HL-60/S4 treated with retinoic acid at 250 ng/mL for 4 days and 3 days (cell line): Measurements from ENCODE around the gene AKR1E2.

Experiments
- in situ Hi-C: fragments of 300-500 bp; cut with MboI; formaldehyde crosslinking; loops from 2 replicates; pipeline ENCODE4 v1.7.0; 2022; ENCODE audit warnings: low sequenced_read_pairs

The AKR1E2 gene

DNA sequence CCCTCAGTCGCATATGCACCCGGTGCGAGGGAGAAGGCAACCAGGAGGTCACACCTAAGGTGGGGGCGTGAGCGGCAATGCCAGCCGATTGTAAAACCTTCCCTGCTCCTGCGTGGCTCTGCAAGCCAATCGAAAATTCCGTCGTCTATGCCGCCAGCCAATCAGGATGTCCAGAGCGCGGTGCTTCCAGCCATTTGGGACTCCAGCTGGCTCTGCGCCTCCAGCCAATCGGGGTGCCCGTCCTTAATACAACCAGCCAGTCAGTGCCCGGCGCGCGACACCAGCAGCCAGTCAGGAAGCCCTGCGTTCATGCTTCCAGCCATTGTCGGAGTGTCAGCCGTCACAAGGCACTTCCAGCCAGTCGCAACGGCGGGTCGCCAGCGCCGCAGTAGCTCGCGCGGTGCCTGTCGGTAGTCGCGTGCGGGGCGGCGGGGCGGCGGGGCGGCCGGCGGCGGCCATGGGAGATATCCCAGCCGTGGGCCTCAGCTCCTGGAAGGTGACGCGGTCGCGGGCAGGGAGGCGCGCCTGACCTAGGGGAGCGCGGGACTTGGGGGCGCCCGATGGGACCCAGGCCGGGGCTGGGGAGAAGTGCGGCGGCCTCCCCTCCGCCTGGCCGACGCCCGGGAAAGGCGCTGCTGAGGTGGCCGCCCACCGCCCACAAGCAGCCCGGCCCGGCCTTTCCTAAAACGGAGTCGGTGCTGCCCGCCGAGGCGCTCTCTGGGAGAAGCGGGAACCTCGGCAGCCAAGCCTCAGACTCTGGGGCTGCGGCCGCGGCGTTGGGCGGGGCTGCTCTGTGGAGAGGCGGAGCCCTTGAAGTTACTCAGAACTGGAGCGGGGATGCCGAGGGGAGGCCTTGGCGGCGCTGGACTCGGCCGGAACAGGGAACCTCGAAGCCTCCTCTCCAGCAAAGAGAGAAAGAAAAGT is at the start of gene AKR1E2:
TSS of gene AKR1E2 (plus strand) at position 340 of the 924 bp plus-strand sequence. CDS start at position 458, 118 bp downstream.
- in situ Hi-C loops: loop anchor here (25.0 kb wide), 2 partner anchors 561 to 786 kb away; no protein-coding TSS in a partner anchor

DNA sequence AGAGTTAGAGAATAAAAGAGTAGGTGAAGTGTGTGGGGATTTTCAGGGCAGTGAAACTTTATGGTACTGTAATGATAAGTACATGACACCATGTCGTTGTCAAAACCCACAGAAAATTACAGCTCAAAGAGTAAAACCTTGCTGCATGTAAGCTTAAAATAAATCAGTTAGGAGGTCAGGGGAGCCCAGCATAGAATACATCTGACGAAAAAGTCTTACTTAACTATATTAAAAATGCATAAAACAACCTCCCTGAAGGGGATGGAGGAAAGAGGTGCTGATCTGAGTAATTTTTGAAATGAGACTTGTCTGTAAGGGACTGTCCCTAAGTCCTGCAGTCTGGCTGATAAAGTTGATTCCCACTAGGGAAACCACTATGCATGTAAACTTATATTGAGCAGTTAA is 49.8 kb upstream of the AKR1E2 start:
- in situ Hi-C loops: no loop called here

DNA sequence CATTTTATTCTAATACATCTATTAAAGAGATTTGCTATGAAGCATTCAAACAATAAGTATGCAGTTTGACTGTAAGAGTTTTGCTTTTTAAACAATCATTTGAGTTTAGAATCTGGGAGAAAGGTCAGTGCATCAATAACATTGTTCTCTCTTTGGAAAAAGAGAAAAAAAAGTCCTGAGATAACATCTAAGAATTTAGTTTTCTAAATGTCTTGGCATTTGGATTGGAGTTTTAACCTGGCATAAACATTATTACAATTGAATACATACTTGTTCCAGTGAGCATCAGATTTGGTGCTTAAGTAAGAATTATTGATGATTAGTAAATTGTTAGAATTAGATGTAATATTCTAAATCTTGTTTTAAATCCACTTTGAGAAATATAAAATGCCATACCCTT is 47.2 kb upstream of the AKR1E2 start:
- in situ Hi-C loops: no loop called here

- in situ Hi-C loops: no loop called here
Measured at GRCh38 chr10:4780091-4780490, 45.9 kb upstream of the AKR1E2 start.

DNA sequence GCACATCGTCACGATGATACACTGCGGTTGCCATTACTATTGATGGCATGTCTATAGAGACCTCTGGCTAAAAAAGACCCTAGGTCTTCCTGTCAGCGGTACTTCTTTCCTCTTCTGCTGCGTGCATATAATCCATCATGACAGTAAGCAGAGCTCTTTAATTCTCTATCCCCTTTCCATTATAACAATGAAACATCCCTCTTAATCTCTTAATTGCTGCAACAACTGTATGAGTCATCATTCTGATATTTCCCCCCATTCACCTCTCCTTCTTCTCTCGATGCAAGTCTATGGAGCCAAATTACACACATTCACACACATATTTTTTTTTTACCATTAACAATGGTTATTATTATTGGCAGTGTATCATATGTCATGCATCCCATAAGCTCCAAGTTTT is 45.2 kb upstream of the AKR1E2 start:
- in situ Hi-C loops: no loop called here

DNA sequence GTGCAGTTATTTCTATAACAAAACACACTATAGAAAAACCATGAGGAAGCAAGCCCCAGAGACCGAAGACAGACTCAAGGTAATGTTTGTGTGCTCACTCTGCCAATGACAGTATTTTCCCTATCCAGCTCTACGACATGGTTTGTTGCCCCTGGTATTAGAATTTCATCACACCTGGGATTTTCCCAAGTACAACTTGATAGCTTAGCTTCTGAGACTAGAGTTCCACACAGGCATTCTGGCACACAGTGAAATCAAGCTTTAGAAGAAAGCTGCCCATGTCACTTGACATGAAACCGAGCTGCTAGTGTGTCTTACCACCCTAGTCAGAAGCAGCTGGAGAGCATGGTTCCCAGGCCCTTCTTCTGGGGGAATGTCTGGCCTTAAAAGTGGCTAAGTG is 44.1 kb upstream of the AKR1E2 start:
- in situ Hi-C loops: no loop called here

DNA sequence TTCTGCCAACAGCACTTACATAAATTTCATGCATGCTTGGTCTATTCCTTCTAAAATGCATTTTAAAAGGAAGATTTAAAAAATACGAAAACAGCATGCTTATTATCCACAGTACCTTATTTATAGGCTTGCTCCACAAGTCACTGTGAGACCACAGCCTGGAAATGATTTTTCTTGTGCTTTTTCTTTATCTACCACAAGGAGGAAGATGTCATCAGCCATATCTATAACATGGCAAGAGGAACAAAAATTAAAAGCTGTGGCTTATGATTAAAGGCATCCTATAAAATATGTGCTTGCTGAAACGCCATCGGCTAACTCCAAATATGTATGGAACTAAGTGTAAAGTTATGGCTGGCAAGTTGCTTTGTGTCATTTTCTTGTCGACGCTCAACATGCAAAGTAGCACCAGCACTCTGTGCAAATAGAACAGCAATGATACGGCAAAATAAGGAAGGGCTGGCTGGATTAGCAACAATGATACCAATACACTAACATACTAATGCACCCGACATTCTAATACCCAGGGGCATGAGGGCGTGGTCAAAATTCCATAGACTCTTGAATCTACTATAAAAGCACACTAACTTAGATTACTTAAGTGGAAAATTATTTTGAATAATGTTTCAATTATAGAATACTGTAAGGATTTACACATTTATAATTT is 41.2 kb upstream of the AKR1E2 start:
- in situ Hi-C loops: no loop called here

GRCh38 chr10:4786043-4786839 is 39.8 kb upstream of the AKR1E2 start:
- in situ Hi-C loops: no loop called here

DNA sequence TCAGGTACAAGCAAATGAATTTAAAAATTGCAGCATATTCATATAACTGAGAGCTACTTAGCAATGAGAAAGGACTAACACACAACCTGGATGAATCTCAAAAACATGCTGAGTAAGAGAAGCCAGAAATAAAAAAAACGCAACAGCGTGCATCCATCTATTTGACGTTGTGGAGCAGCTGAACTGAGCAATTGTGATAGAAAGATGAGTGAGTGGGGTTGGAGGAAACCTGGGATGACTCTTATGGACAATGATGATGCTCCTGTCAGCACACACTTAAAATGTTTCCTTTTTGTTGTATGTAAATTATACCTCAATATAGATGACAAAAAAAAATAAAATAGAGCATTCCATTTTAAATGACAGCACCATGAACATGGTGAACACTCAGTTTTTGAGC is 36.0 kb upstream of the AKR1E2 start:
- in situ Hi-C loops: no loop called here

DNA sequence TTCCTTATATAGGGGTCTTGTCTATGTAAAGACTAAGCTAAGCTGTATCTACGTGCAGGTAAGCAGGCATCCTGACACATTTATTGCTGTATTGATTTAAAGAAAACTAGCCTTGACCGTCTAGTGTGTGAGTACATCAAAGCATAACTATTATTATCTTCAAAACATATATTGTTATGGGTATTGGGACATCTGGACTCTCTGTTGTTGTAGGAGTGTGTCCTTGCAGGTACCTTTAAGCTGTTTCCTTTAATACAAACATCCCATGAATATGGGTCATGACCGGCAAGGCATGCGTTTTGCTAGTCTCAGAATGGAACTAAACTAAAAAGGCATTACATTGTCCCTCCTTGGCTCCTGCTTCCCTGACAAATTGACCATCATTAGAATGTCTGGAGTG is 35.1 kb upstream of the AKR1E2 start:
- in situ Hi-C loops: no loop called here

- in situ Hi-C loops: no loop called here
Measured at GRCh38 chr10:4792381-4792780, 33.6 kb upstream of the AKR1E2 start.

DNA sequence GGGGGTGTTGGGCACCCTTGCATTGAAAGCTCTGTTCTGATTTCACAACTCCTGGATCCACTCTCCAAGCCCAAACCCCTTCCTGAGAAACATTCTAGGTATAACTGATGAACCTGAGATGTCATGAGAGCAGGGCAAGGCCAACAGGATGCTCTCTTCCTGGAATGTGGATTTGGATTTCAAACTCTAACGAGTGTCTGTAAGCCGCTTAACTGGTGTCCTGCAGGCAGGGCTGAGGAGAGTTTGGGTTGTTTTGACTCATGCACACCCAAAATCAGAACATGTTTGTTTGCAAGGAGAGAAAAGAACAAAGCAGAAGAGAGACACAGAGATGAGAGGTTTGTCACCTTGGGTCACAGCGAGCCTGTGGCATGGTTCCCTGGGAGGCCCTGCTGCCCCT is 24.6 kb upstream of the AKR1E2 start:
- in situ Hi-C loops: no loop called here

DNA sequence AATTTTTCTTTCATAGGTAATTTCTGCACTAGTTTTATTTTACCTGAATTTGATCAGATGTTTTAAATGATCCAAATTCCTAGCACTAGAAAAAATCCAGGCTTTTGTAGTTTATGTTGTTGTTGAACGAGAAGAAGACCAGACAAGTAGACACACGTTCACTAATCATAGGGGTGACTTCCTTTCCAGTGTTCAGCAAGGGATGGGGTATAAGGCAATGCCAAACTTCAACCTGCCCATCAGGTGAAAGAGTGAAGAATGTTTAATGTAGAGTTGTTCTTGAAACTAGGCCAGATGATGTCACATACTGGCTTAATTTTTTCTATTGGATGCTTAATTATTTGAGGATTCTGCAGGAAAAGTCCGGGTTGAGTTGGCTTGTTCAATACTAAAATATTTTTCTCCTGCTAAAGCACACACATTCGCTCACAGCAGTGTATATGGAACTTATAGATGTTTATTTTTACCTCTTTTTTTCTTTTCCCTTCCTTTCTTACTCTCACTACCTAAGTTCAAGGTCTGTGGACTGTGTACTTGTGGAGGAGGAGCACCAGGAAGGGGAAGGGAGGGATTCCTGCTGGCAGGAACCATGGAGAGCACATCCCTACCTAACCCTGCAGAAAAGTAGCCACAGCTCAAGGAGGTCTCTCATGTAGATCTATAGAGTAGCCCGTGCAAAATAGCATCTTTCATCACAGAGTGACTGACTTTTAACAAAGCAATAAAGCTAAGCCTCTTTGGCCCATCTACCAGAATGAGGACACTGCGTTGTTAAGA is 23.1 kb upstream of the AKR1E2 start:
- in situ Hi-C loops: no loop called here

DNA sequence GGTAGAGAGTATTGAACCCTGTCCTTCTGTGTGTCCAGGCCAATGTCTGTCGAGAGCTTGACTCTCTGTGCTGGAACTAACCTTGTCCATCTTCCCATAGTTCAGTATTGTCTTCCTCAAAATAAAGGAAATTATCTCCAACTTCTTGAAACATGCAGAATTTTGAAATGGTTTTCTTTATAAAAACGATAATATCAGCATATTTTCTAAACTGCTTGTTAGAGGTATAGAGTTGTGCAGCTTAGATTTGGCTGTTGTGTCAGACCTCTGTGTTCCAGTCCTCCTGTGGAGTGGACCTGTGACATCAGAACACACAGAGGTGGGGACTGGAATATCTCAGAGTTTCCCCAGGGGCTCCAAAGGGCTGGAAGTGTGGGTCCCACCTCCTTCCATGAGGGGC is 22.2 kb upstream of the AKR1E2 start:
- in situ Hi-C loops: no loop called here

- in situ Hi-C loops: no loop called here
Measured at GRCh38 chr10:4804465-4804864, 21.5 kb upstream of the AKR1E2 start.

- in situ Hi-C loops: no loop called here
Measured at GRCh38 chr10:4806534-4806933, 19.5 kb upstream of the AKR1E2 start.

DNA sequence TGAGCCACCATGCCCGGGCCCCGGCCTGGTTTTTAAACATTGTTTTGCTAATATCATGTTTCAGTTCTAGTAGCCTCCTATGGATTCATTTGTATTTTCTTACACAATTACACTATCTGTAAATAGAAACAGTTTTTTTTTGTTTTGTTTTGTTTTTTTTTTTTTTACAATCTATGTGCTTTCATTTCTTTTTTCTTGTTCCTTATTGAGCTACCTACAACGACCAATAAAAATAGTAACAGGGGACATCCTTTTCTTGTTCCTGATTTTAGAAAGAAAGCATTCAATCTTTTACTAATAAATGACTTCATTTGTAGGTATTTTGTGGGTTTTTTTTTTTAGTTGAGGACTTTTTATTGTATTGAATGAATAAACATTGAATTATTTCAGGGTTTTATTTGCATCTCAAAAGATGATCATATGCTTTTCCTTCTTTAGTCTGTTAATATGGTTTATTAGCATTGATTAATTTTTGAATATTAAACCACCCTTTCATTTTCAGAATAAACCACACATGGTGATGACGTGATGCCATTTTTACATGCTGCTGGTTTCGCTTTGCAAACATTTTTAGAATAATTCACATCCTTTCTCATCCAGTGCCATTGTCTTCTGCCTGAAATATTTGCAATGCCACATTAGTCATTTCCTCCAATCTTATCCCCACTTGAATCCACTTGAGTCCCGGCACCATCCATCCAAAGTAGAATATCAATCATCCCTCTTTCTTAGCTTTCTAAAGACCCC is 18.1 kb upstream of the AKR1E2 start:
- in situ Hi-C loops: no loop called here

GRCh38 chr10:4809156-4809555 is 16.9 kb upstream of the AKR1E2 start:
- in situ Hi-C loops: no loop called here

DNA sequence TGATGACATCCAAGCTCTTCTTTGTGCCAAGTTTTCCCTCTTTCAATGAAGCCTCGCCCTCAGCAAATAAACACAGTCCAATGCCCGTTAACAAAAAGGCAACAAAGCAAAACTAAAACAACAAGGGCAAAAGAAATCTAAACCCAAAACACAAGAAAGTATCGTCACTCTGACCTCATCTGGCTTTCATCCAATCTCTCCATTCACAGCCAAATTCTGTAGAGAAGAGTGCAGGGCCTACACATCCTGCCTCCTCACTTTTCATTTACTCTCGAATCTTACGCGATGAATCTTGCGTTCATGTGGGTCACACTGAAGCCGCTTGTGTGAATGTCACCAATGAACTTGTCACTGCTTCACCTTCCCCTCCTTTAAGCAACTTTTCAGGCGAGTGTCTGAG is 15.9 kb upstream of the AKR1E2 start:
- in situ Hi-C loops: no loop called here

DNA sequence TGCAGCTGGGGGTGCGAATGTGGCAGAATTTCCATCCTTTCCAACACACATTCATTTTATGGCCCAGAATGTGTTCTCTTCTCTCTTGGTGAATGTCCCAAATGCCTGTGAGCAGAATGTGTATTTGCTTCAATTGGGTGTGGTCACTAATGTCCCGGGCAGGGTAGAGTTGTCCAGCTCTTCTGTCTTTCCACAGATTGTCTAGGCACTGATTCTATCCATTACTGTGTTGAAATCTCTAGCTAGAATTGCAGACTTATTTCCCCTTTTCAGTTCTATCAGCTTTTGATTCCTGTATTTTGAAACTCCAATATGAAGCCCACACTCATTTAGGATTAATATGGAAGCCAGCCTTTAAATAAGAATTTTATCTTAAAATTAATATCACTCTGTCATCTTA is 14.0 kb upstream of the AKR1E2 start:
- in situ Hi-C loops: no loop called here
